Measurements from ENCODE around the gene ZNF335.

DNA sequence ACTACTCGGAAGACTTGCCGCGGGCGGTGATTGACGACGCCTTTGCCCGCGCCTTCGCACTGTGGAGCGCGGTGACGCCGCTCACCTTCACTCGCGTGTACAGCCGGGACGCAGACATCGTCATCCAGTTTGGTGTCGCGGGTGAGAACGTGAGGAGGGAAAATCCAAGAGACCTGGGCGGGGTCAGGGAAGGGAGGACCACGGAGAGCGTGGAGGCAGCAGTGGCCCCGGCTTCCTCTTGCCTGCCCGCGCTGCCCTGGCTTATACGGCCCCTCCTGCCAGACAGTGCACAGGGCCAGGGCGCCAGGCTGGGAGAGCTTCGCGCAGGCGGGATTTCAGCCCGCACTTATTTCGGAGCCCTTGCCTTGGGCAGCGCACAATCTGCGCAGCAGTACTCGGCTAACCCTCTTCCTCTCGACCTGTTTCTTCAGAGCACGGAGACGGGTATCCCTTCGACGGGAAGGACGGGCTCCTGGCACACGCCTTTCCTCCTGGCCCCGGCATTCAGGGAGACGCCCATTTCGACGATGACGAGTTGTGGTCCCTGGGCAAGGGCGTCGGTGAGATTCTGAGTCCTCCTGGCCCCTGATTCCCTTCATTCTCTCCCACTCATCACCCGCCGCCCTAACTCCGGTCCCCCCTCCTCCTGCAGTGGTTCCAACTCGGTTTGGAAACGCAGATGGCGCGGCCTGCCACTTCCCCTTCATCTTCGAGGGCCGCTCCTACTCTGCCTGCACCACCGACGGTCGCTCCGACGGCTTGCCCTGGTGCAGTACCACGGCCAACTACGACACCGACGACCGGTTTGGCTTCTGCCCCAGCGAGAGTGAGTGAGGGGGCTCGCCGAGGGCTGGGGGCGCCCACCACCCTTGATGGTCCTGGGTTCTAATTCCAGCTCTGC is 38.7 kb upstream of the ZNF335 start:
- TF ChIP-seq, protein P1, sequence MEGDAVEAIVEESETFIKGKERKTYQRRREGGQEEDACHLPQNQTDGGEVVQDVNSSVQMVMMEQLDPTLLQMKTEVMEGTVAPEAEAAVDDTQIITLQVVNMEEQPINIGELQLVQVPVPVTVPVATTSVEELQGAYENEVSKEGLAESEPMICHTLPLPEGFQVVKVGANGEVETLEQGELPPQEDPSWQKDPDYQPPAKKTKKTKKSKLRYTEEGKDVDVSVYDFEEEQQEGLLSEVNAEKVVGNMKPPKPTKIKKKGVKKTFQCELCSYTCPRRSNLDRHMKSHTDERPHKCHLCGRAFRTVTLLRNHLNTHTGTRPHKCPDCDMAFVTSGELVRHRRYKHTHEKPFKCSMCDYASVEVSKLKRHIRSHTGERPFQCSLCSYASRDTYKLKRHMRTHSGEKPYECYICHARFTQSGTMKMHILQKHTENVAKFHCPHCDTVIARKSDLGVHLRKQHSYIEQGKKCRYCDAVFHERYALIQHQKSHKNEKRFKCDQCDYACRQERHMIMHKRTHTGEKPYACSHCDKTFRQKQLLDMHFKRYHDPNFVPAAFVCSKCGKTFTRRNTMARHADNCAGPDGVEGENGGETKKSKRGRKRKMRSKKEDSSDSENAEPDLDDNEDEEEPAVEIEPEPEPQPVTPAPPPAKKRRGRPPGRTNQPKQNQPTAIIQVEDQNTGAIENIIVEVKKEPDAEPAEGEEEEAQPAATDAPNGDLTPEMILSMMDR (IDR thresholded peaks at IDR 0.05; ENCODE audit: extremely low read depth in 1 of 2, insufficient read depth in 1 of 2, low read depth in 1 of 2, low read length in 2 of 2): no peak
- no peak for TF ChIP-seq POLR2A (IDR thresholded peaks at IDR 0.05; ENCODE audit: low read depth, low read length)
- TF ChIP-seq POLR2AphosphoS5 (IDR thresholded peaks at IDR 0.05; ENCODE audit: insufficient read depth, low read depth, low read length): no peak
